Measurements from ENCODE around the gene CTNNA3. TPM values are rescaled to one million over a fixed set of nuclear protein-coding genes. Genes with fewer than 3 reads are reported as not detected.
A peak's percentile ranks its signal among the peaks of the same experiment; 100 is the strongest.
"Not testable (repeated sequence)": the region's sequence is repeated elsewhere in the genome, so short reads cannot be mapped to it uniquely, and the experiment has no call there.

CTNNA3 gene
- total RNA-seq, 2 donors from 2014 or later, result 1.6 TPM; not detected in 1

DNA sequence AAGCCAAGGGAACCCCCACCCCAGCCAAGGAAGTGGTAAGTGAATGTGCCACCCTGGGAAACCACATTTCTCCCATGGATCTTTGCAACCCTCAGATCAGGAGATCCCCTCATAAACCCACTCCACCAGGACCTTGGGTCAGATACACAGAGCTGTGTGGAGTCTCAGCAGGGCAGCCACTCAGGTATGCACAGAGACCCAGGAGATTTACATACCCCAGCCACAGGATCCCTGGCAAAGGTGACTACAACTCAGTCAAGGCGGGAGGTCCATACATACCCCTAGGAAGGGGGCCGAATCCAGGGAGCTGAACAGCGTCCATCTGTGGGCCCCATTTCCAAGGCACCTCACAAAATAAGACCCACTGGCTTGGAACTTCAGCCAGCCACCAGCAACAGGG, 293.4 kb downstream of the CTNNA3 start:
- H3K4me3 Mint-ChIP-seq, result no peak overlapping the region
- no peaks in the 10 kb centered on the region for H3K36me3 Mint-ChIP-seq (ENCODE audit: low read depth)
- no peaks in the 10 kb centered on the region for H3K9me3 ChIP-seq (ENCODE audit: control insufficient read depth, low read length, poor library complexity, severe bottlenecking)
- H3K4me1 Mint-ChIP-seq, result no peaks in the 10 kb centered on the region
- DNase-seq, result no peak
- no peak overlapping the region for H3K27ac Mint-ChIP-seq
- ATAC-seq, result no peak
- H3K27me3 Mint-ChIP-seq, result no peaks in the 10 kb centered on the region

DNA sequence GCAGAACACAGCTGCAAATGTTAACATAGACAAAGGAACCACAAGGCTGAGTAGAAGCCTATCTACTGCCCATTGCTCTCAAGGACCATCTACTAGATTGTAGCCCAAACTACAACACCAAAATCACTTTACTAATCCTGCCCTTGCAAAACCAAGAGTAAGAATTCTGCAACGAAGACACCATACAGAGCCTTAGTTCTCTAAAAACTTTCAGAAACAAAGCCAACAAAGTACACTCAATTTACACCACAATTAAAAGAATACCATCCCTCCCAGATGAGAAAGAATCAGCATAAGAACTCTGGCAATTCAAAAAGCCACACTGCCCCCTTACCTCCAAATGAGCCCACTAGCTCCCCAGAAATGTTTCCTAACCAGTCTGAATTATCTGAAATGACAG, 294.3 kb downstream of the CTNNA3 start:
- Mint-ChIP-seq H3K27ac (no peak overlapping the region), H3K4me3 (no peak overlapping the region), H3K27me3 (no peaks in the 10 kb centered on the region), H3K36me3 (ENCODE audit: low read depth) (no peaks in the 10 kb centered on the region), H3K4me1 (no peaks in the 10 kb centered on the region)
- no peak for DNase-seq
- no peaks in the 10 kb centered on the region for H3K9me3 ChIP-seq (ENCODE audit: control insufficient read depth, low read length, poor library complexity, severe bottlenecking)
- ATAC-seq, result no peak

DNA sequence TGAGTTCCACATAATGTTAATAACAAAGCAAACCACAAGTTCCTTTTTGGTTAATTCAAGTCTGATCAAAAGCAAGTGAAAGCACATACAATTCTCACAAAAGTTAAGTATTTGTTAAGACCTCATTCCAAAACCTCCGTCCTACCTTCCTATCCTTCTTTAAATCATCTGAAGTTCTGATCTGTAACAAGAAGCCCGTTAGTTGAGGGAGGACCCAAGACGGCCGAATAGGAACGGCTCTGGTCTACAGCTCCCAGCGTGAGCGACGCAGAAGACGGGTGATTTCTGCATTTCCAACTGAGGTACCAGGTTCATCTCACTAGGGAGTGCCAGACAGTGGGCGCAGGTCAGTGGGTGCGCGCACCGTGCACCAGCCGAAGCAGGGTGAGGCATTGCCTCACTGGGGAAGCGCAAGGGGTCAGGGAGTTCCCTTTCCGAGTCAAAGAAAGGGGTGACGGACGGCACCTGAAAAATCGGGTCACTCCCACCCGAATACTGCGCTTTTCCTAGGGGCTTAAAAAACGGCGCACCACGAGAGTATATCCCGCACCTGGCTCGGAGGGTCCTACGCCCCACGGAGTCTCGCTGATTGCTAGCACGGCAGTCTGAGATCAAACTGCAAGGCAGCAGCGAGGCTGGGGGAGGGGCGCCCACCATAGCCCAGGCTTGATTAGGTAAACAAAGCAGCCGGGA, 309.0 kb downstream of the CTNNA3 start:
- H3K36me3 Mint-ChIP-seq (ENCODE audit: low read depth), result not testable (repeated sequence)
- H3K4me3 Mint-ChIP-seq, result peak overlapping the region; percentile 87

DNA sequence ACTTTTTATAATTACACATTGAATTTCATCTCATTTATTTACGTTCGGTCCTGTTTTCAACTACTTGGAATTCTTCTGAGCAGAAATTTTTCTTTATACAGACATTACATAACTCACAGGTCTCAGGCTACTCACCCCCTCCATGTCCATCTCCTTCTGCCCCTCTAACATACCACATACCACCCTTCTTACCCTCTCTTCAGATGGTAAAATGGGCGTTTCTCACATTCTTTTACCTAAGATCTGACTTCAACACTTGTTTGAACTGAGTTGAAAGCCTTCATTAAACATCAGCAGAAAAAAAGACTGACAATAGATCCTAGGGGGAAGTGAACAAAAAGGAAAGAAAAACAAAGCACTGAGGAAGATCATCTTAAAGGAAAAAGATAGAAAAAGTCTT, 309.7 kb downstream of the CTNNA3 start:
- no peaks in the 10 kb centered on the region for H3K9me3 ChIP-seq (ENCODE audit: control insufficient read depth, low read length, poor library complexity, severe bottlenecking)
- Mint-ChIP-seq H3K4me1 (peaks cover 2% of the 10 kb centered on the region), H3K4me3 (no peak overlapping the region), H3K36me3 (ENCODE audit: low read depth) (no peaks in the 10 kb centered on the region), H3K27me3 (peaks cover 5% of the 10 kb centered on the region), H3K27ac (no peak overlapping the region)
- DNase-seq (no peak), ATAC-seq (no peak)

More for the DNA sequence above, 309.0 kb downstream of the CTNNA3 start:
- H3K9me3 ChIP-seq (ENCODE audit: control insufficient read depth, low read length, poor library complexity, severe bottlenecking); H3K27ac Mint-ChIP-seq; H3K4me1 Mint-ChIP-seq; H3K27me3 Mint-ChIP-seq; ATAC-seq; DNase-seq: not testable (repeated sequence)

DNA sequence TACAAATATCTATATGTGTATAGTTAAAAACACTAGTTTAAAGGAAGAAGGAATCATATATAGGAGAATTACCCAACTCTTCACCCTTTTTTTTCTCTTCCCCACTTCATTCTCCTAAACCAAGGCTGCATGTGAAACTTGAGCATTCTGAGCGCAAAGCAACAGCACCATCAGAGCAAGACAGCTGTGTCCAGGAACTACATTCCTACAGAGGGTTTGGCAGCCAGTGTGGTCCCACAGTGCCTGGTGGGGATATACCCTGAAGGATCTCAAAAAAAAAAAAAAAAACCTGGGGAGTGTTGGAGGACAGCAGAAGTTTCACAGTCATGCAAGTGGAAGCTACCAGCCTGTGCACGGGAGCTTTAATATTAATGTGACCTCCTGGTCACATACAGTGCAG, 310.4 kb downstream of the CTNNA3 start:
- ATAC-seq (no peak), DNase-seq (no peak)
- Mint-ChIP-seq H3K4me3 (no peak overlapping the region), H3K36me3 (ENCODE audit: low read depth) (no peaks in the 10 kb centered on the region), H3K27ac (no peak overlapping the region), H3K4me1 (peaks cover 2% of the 10 kb centered on the region), H3K27me3 (peaks cover 5% of the 10 kb centered on the region)
- no peaks in the 10 kb centered on the region for H3K9me3 ChIP-seq (ENCODE audit: control insufficient read depth, low read length, poor library complexity, severe bottlenecking)

DNA sequence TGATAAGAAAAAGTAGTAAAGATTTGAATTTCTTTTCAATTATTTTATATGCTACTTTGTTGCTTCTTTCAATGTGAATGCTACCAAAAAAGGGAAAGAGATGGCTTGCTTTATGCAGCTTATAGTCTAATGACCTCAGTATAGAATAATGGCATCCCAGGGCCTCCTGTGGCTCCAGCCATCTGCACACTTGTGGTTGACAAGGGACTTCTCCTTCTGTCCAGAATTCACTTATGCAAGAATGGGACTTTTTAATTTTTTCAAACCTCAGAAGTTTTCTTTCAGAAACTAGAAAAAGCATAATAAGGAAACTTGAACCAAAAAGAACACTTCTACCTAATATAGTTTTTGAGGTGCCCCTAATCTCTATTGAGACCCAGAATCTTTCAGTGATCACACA, 310.9 kb downstream of the CTNNA3 start:
- no peak overlapping the region for H3K27ac Mint-ChIP-seq
- H3K4me3 Mint-ChIP-seq, result no peak overlapping the region
- ATAC-seq (no peak), DNase-seq (no peak)
- no peaks in the 10 kb centered on the region for H3K36me3 Mint-ChIP-seq (ENCODE audit: low read depth)
- no peaks in the 10 kb centered on the region for H3K9me3 ChIP-seq (ENCODE audit: control insufficient read depth, low read length, poor library complexity, severe bottlenecking)
- peaks cover 2% of the 10 kb centered on the region for H3K4me1 Mint-ChIP-seq
- H3K27me3 Mint-ChIP-seq, result peaks cover 5% of the 10 kb centered on the region

DNA sequence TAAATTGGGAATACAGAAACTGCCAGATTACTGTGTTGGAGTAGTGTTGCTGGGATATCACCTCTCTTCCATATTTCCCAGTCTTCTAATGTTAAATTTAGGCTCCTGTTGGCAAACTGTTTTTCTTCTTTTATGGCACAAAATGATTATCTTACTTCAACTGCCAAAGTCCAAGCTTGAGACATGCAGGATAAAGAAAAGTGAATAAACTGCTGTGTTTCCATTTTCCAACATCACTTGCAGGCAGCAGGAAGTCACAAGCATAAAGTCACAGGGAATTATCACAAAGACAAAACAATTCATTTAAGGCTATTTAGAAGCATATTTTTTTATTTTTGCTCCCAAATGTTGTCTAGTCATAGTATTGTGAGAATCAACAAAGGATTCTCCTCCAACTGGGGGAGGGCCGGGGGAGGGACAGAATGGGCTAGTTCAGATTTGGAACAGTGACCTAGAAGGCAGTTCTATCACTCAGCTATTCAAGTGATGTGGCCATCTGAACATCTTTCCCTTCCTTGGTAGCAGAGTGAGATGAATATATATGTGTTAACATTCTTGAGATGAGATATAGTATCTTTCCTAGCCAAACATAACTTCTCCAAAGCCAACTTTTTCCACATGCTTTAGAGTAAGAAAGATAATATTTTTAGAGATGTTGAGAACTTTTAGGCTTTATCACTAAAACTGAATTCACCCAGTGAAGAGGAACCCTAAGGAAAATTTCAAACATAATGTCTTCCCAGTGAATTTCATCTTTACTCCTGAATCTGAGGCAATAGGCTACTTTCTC, 364.7 kb downstream of the CTNNA3 start:
- H3K4me3 Mint-ChIP-seq, result no peak overlapping the region
- no peaks in the 10 kb centered on the region for H3K27me3 Mint-ChIP-seq
- H3K9me3 ChIP-seq (ENCODE audit: control insufficient read depth, low read length, poor library complexity, severe bottlenecking), result no peaks in the 10 kb centered on the region
- no peaks in the 10 kb centered on the region for H3K36me3 Mint-ChIP-seq (ENCODE audit: low read depth)
- no peak overlapping the region for H3K27ac Mint-ChIP-seq
- no peaks in the 10 kb centered on the region for H3K4me1 Mint-ChIP-seq
- DNase-seq, result no peak
- no peak for ATAC-seq

DNA sequence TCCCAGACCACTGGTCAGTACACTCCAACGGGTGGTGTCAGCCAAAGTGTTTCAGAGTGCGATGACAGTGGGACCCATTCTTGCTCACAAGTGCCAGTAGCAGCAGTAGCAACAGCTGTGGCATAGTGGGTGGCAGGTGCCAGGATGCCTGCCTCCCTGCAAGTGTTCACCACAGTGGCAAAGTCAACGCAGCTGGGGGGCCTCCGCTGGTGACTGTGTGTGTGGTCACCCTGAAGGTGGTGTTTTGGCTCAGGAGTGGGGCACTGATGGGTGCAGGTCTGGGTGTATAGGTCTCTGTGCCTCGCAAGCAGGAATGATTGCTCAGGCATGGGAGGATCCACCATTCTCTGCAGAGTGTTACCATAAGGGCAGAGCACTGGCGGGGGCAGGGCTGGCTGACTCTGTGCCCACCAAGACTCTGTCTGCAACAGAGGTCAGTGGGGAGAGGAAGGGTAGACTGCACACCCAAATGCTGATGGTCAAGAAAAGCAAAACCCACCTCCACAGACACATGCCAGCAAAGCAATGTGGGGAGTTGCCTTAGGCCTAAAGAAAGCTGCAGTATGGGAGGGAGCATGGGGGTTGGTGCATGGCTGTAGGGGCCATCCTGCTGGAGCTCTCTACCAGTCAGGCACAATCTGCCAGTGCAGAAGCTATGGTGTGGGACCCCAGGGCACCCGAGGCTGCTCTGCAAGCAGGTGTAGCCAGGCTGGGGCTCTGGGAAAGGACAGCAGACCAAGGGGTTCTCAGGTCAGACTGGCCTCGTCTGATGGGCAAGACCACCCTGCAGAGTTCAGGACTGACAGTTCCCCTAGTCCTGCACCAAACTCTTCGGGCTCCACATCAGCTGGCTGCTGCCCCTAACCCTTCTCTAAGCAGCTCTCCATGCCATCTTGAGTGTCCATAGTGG, 368.1 kb downstream of the CTNNA3 start:
- Mint-ChIP-seq H3K36me3 (ENCODE audit: low read depth) (no peaks in the 10 kb centered on the region), H3K27me3 (no peaks in the 10 kb centered on the region), H3K27ac (no peak overlapping the region), H3K4me1 (no peaks in the 10 kb centered on the region), H3K4me3 (no peak overlapping the region)
- no peak for DNase-seq
- ATAC-seq, result no peak
- H3K9me3 ChIP-seq (ENCODE audit: control insufficient read depth, low read length, poor library complexity, severe bottlenecking), result no peaks in the 10 kb centered on the region

DNA sequence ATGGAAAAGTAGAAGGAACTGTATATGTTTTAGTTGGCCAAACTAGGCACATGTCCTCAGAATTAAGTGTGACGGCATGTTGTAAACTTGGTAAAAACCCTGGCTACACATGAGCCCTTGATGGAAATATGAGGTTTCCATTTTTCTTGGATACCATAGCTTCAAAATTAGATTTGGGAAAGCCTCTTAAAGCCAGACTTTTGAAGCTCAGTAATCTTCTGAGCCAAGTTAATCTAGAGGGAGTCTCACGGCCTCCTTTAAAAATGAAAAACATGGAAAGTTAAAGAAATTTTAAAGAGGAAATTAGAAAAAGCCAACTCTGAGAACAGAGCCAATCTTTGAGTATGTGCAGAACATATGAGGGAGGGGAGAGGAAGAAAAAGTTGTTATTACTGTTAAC, 376.0 kb downstream of the CTNNA3 start:
- H3K4me1 Mint-ChIP-seq, result no peaks in the 10 kb centered on the region
- ATAC-seq (no peak), DNase-seq (no peak)
- H3K27me3 Mint-ChIP-seq, result no peaks in the 10 kb centered on the region
- no peaks in the 10 kb centered on the region for H3K9me3 ChIP-seq (ENCODE audit: control insufficient read depth, low read length, poor library complexity, severe bottlenecking)
- H3K36me3 Mint-ChIP-seq (ENCODE audit: low read depth), result no peaks in the 10 kb centered on the region
- no peak overlapping the region for H3K27ac Mint-ChIP-seq
- no peak overlapping the region for H3K4me3 Mint-ChIP-seq

DNA sequence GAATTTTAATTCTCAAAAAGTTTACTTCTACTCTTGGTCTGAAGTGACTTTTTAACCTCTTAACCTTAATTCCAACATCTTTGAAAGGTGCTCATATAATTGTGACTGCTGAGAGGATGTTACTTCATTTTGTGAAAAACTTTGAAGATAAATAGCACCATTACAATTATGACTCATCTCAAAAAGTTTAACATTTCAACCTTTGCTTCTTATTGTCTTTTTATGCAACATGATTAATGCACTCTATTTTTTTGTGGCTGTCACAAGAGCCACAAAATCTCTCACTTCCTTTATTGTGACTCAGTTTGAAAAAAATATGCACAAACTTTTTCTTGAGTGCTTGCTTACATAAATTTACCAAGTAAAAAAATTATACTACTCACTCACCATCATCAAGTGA, 387.1 kb downstream of the CTNNA3 start:
- Mint-ChIP-seq H3K4me3 (no peak overlapping the region), H3K4me1 (no peaks in the 10 kb centered on the region), H3K36me3 (ENCODE audit: low read depth) (no peaks in the 10 kb centered on the region), H3K27ac (no peak overlapping the region), H3K27me3 (no peaks in the 10 kb centered on the region)
- ATAC-seq (no peak), DNase-seq (no peak)
- no peaks in the 10 kb centered on the region for H3K9me3 ChIP-seq (ENCODE audit: control insufficient read depth, low read length, poor library complexity, severe bottlenecking)

DNA sequence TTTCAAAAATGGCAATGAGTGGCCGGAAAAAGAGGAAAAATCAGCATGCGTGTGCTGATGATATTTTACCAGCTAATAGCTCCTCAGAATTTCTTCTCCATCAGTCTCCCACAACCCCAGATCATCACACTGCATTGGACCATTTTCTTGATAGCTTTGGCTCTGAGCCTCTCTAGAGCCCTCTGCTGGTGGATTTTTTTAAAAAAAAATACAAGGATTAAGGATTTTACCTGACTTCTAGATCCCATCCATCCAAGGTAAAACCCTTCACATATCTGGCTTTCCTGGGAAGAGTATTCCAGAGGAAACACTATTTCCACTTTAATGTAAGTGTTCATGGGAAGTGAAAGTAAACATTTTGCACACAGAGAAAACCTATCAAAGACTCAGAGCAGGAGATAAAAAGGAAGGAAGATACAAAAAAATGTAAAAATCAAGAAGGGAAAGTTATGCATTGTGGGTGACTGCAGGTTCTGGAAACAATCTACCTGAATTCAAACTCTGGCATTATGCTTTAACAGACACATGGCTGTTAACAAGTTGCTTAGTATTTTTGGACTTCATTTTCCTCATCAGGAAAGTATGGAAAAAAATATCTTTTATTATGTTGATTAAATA, 389.3 kb downstream of the CTNNA3 start:
- Mint-ChIP-seq H3K27ac (no peak overlapping the region), H3K27me3 (no peaks in the 10 kb centered on the region), H3K4me1 (no peaks in the 10 kb centered on the region), H3K36me3 (ENCODE audit: low read depth) (no peaks in the 10 kb centered on the region), H3K4me3 (no peak overlapping the region)
- ATAC-seq, result no peak
- no peaks in the 10 kb centered on the region for H3K9me3 ChIP-seq (ENCODE audit: control insufficient read depth, low read length, poor library complexity, severe bottlenecking)
- DNase-seq, result no peak

DNA sequence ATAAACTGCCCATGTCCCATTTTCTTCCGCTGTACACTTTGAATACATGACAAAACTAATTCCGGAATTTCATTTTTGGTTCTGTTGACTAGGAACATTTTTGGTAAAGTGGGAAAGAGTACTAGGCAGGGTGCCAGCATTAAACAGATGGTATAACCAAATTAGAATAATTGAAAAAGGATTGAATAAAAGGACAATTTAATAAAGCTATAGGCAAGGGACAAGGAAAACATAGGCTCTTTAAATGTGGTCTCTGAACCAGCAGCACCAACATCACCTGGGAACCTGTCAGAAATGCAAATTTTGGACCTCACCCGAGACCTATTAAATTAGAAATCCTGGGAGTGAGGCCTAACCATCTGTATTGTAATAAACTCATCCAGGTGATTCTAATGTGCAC, 393.3 kb downstream of the CTNNA3 start:
- Mint-ChIP-seq H3K27ac (no peak overlapping the region), H3K36me3 (ENCODE audit: low read depth) (no peaks in the 10 kb centered on the region), H3K4me3 (no peak overlapping the region), H3K4me1 (no peaks in the 10 kb centered on the region), H3K27me3 (no peaks in the 10 kb centered on the region)
- DNase-seq (no peak), ATAC-seq (no peak)
- no peaks in the 10 kb centered on the region for H3K9me3 ChIP-seq (ENCODE audit: control insufficient read depth, low read length, poor library complexity, severe bottlenecking)

DNA sequence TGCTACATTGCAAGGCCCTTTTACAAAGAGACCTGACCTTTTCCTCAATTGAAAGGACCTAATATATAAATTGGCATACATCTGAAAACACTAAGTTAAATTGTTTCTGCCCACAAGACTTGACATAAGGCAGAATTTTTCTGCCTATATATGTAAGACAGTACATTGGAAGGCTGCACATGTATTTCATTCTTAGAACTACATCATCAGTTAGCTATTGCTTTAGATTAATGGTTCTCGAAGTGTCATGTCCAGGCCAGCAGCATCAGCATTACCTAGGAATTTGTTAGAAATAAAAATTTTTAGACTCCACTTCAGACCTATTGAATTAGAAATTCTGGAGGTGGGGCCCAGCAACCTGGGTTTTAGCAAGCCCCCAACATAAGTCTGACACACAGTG, 396.2 kb downstream of the CTNNA3 start:
- no peaks in the 10 kb centered on the region for H3K36me3 Mint-ChIP-seq (ENCODE audit: low read depth)
- H3K27ac Mint-ChIP-seq, result no peak overlapping the region
- no peaks in the 10 kb centered on the region for H3K27me3 Mint-ChIP-seq
- H3K4me3 Mint-ChIP-seq, result no peak overlapping the region
- H3K4me1 Mint-ChIP-seq, result no peaks in the 10 kb centered on the region
- ATAC-seq, result no peak
- H3K9me3 ChIP-seq (ENCODE audit: control insufficient read depth, low read length, poor library complexity, severe bottlenecking), result no peaks in the 10 kb centered on the region
- DNase-seq, result no peak

Measured in T-helper 17 cell (primary cell).